DMS 273 treated with DMSO at 0.1 percent for 48 hours (cell line): ENCODE measurements around the gene F2RL3.

ENCODE experiments used
- DNase-seq: peaks from one replicate; lab custom pipeline; 2025; lab: John Stamatoyannopoulos, UW

The F2RL3 gene

DNA sequence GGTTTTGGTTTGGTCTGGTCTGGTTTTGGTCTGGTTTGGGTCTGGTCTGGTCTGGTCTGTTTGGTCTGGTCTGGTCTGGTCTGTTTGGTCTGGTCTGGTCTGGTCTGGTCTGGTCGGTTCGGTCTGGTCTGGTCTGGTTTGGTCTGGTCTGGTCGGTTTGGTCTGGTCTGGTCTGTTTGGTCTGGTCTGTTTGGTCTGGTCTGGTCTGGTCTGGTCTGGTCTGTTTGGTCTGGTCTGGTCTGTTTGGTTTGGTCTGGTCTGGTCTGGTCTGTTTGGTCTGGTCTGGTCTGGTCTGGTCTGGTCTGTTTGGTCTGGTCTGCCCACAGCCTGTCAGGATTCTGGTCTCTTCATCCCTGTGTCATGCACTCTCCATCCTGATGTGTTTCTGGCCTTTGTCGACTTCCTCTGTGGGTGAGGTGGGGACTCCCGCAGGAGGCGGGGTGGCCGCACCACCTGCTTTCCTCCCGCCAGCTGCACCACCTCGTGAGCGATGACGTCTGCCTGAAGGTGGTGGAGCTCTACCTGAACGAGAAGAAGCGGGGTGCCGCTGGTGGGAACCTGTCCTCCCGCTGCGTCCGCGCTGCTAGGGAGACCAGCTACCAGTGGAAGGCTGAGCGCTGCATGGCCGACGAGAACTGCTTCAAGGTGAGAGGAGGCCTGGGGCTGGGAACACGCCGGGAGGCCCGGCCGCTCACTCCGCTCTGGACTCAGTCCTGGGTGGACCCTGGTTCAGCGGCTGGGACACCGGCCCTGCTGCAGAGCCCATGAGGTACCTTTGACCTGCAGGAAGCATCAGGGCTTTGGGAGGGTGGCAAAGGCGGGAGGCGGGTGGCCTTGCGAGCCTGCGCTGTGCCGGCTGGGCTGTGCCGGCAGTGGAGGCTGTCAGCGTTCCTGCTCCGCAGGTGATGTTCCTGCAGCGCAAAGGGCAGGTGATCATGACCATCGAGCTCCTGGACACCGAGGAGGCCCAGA, 12.9 kb upstream of the F2RL3 start:
- DNase-seq = no peak

GRCh38 chr19:16876904-16877361, 11.9 kb upstream of the F2RL3 start:
- DNase-seq = no peak

DNA sequence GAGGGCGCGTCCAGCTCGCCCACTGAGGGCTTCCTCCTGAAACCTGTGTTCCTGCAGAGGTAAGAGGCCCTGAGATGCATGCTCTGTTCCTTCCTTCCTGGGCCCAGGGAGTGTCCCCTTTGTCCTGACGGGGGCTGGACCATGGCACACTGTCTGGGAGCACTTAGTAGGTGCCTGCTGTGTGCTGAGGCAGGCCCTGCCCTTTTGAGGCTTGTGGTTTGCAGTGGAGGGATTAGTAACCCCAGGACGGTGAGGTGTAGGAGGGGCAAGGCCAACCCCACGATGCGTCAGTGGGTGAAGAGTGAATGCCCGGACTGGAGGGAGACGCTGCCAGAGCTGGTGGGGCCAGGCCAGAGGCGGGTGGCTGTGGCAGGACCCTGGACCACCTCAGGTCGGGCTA, 11.2 kb upstream of the F2RL3 start:
- DNase-seq = no peak

- no peak for DNase-seq
Measured at GRCh38 chr19:16878181-16878965, 10.4 kb upstream of the F2RL3 start.

DNA sequence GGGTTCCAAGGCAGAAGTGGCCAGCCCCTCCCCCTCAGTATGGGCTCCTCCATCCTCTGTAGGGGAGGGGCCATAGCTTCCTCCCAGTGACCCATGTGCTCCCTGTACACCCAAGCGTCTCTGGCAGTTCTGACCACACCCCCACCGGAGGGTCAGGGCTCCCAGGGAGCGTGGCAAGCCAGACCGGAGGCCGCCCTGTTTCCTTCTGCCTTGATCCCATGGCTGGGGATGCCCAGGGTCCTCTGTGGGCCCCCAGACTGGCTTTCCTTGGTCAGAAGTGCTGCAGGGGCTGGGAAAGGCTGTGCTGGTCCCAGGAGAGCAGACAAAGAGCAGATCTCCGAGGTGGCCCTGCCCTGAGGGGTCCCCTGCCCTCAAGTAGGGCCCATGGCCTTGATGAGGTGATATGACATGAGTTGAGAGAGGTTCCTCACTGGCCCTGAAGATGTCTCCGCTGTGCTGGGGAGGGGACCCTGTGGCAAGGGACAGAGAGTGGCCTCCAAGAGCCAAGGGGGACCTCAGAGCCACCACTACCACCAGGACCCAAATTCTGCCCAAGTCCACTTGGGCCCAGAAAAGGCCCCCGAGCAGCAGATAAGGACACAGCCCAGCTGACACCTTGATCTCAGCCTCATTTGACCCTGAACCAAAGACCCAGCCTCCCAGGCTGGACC, 7.8 kb upstream of the F2RL3 start:
- DNase-seq = no peak

- DNase-seq = no peak
Measured at GRCh38 chr19:16882146-16882545, 6.7 kb upstream of the F2RL3 start.

- DNase-seq = no peak
Measured at GRCh38 chr19:16883522-16883921, 5.3 kb upstream of the F2RL3 start.

GRCh38 chr19:16885166-16885565, 3.6 kb upstream of the F2RL3 start:
- no peak for DNase-seq

GRCh38 chr19:16886305-16886880, 2.4 kb upstream of the F2RL3 start:
- no peak for DNase-seq

GRCh38 chr19:16887353-16888265, 1.2 kb upstream of the F2RL3 start:
- DNase-seq = no peak

- no peak for DNase-seq
Measured at GRCh38 chr19:16889366-16889882, 625 bp downstream of the F2RL3 start.

- DNase-seq = no peak
Measured at GRCh38 chr19:16889883-16890460, 1.2 kb downstream of the F2RL3 start.

GRCh38 chr19:16890461-16891184, 1.8 kb downstream of the F2RL3 start:
- DNase-seq = no peak

DNA sequence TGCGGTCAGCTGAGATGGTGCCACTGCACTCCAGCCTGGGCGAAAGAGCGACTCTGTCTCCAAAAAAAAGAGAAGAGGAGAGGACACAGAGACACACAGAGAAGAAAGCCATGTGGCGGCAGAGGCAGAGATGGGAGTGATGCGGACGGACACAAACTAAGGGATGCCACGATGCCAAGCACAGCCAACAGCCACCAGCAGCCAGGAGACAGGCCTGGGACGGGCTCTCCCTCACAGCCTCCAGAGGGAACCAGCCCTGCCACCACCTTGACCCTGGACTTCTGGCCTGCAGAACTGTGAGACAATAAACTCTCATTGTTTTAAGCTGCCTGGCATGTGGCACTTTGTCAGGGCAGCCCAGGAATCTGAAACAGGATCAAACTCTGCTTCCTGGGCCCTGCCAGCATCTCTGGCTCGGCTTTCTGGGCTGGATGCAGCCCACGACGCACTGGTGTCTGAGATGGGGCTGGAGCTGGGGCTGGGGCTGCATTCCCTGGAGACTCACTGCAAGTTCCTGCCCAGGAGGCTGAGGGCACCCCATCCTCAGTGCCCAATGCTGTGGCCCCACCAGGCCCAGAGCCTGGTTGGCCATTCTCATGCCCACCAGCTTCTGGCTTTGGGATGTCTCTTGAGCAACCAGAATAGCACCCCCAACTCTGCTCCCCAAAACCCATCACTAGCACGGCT, 3.0 kb downstream of the F2RL3 start:
- no peak for DNase-seq

DNA sequence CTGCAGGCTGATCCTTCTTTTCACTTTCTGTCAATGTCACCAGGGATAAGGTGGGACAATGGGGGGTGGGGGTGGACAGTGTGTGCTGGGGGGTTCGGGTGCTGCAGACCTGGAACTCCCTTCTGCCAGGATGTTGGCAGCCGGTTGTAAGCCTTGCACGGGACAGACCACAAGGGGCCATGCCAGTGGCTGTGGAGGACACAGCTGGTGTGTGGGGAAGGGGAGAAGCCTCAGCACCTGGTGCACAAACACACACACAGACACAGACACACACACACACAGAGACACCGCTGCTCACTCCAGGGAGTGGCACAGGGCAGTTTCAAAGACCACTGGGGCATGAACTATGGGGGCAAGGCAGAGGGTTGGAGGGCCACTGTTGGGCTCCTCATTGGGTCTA, 3.6 kb downstream of the F2RL3 start:
- no peak for DNase-seq

DNA sequence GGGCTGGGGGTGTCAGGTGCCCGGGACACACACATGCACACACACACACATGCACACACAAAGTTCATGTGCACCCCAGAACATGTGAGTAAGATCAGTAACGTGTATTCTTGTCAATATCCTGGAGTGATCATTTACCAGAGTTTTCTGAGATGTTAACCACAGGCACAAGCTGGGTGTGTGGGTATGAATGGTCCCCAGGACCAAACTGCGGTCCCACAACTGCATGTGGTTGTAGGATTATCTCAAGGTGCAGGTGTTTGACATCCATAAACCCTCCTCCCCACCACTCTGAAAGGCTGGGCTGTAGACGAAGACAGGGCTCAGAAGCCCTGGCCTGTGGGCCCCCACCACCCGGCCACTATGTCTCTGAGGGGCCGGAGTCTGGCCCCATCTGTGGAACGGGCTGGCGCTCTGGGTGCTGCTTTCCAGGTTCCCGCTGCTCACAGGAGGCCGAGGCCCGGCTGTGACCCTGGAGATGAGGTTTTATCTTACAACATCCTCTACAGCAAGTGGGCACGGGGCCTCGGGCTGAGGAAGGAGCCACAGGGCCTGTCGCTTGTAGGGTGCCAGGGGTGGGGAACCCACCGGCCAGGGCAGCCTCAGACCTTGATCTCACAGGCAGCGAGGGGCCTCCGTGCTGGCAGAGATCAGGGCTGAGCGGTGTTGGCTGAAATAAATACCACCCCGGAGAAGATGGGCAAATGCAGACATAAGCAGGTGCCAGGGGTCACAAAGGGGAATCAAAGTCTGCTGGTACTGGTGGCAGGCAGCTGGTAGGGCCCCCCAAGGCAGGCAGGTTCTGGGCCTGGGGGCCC, 4.3 kb downstream of the F2RL3 start:
- DNase-seq = no peak

DNA sequence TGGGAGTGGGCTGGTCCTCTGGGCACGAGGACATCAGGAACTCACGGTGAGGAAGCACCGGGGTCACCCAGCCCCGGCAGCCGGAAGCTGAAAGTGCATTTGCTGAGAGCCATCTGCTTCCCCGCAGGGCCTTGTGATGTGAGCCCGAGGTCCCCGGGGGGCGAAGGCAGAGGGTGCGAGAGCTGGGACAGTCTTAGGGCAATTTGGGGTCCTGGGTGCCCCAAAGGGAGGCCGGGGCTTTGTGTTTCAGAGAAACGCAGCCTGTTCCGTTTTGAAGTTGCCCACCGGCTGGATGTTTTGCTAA, 4.8 kb downstream of the F2RL3 start:
- no peak for DNase-seq

- no peak for DNase-seq
Measured at GRCh38 chr19:16894080-16894479, 5.3 kb downstream of the F2RL3 start.
